Activated CD4-positive, alpha-beta memory T cell treated with anti-CD3 and anti-CD28 coated beads, Interleukin-2, amount 10 ng/mL, durations not matched to agents 7 days and 5 days (primary cell): Measurements from ENCODE around the gene FER. TPM values are rescaled to one million over a fixed set of nuclear protein-coding genes. Genes with fewer than 3 reads are reported as not detected.

ENCODE experiments used
- CTCF ChIA-PET: fragments of 350-600 bp; sonication (Branson Sonifier 250); formaldehyde crosslinking; loops from one replicate; lab custom pipeline; 2021; ENCODE audit warnings: antibody characterized with exemption, inconsistent platforms; lab: Charles Lee
- POLR2A ChIA-PET: fragments of 350-600 bp; sonication (Branson Sonifier 250); formaldehyde crosslinking; loops from one replicate; lab custom pipeline; 2021; ENCODE audit warnings: antibody characterized with exemption; lab: Charles Lee
- DNase-seq: peaks from one replicate; pipeline ENCODE4 v3.0.0-alpha.2; 2020
- H3K27ac Mint-ChIP-seq: one replicate; pipeline ENCODE4 v1.8.0; 2021; ENCODE audit warnings: mild to moderate bottlenecking, mixed read lengths
- H3K27me3 Mint-ChIP-seq: one replicate; pipeline ENCODE4 v1.8.0; 2021; ENCODE audit warnings: mixed read lengths
- H3K36me3 Mint-ChIP-seq: one replicate; pipeline ENCODE4 v1.8.0; 2021; ENCODE audit warnings: low read depth, mixed read lengths
- H3K4me1 Mint-ChIP-seq: one replicate; pipeline ENCODE4 v1.8.0; 2021; ENCODE audit warnings: mixed read lengths
- H3K4me3 Mint-ChIP-seq: one replicate; pipeline ENCODE4 v1.8.0; 2021; ENCODE audit warnings: mild to moderate bottlenecking, mixed read lengths
- H3K9me3 Mint-ChIP-seq: one replicate; pipeline ENCODE4 v1.8.0; 2021; ENCODE audit warnings: mixed read lengths
- total RNA-seq, 2 experiments: library from RNA; stranded (reverse); gene quantifications; one replicate each; pipeline ENCODE4 v1.2.3, GENCODE V29; 2021

The FER gene
- total RNA-seq, 2 experiments from 2014 or later: 6.0 to 7.8 TPM

DNA sequence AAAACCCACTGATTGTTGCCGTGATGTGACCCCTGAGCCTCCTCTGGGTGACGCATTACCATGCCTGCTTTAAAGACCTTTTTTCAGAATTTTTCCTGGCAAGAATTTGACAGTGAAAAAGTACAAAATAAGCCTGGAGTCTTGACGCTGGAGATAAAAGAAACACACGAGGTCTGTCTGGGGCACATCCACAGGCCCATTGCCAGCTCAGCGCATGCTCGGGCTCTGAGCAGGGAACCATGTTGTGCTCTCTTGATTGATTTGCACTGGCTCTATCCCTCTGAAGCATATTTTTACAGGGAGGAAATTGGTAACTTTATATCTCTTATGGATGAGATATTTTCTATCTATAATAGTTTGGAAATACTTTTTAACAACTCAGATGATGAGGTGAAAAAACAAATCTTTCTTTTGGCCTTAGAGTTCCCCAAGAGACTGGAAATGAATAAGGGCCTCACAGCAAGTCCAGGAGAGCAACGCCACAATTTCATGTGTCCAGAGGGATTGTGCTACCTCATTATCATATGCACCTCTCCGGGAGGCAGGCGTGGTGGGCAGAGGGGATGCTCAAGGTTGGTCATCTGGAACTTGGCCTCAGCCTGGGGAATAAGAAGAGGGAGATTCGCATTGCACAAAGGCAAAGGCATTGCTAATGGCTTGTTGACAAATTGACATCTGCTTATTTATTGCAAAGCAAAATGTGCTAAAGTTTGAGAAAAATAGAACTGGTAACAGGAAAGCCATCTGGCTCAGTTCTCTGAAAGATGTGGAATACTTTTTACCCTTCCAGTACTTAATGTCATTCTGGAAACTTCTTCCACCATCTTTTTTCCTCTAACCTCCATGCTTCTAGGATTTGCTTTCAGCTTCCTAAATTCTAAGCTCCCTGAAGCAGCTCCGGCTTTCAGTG, 478.3 kb downstream of the FER start:
- Mint-ChIP-seq H3K27ac (no peak overlapping the region), H3K9me3 (no peaks in the 10 kb centered on the region), H3K36me3 (no peaks in the 10 kb centered on the region), H3K4me1 (no peaks in the 10 kb centered on the region), H3K27me3 (no peaks in the 10 kb centered on the region), H3K4me3 (no peak overlapping the region)
- DNase-seq: no peak
- ChIA-PET POLR2A (no interaction called here), CTCF (no interaction called here)

- H3K9me3 Mint-ChIP-seq: peaks cover 4% of the 10 kb centered on the region
- H3K4me1 Mint-ChIP-seq: no peaks in the 10 kb centered on the region
- peaks cover 2% of the 10 kb centered on the region for H3K36me3 Mint-ChIP-seq
- DNase-seq: no peak
- H3K4me3 Mint-ChIP-seq: no peak overlapping the region
- CTCF ChIA-PET: no interaction called here
- POLR2A ChIA-PET: no interaction called here
- no peak overlapping the region for H3K27ac Mint-ChIP-seq
- peaks cover 3% of the 10 kb centered on the region for H3K27me3 Mint-ChIP-seq
Measured at GRCh38 chr5:109230369-109230768, 482.7 kb downstream of the FER start.

DNA sequence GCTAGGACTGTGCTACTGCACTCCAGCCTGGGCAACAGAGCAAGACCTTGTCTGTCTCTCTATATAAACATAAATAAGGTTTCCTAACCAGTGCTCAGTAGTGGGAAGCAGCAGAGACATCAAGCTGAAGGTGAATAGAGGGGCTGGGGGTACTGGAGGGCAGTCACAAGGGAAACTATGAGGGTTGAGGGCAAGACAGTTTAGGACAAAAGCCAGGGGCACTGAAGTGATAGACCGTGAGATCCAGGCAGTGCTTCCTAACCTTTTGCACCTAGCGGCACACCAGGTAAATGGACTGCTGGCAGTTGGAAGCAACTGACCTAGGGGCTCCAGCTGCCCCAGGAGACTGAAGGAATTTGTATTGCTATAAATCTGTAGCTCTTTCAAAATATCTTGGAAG, 483.6 kb downstream of the FER start:
- CTCF ChIA-PET: no interaction called here
- H3K4me3 Mint-ChIP-seq: no peak overlapping the region

DNA sequence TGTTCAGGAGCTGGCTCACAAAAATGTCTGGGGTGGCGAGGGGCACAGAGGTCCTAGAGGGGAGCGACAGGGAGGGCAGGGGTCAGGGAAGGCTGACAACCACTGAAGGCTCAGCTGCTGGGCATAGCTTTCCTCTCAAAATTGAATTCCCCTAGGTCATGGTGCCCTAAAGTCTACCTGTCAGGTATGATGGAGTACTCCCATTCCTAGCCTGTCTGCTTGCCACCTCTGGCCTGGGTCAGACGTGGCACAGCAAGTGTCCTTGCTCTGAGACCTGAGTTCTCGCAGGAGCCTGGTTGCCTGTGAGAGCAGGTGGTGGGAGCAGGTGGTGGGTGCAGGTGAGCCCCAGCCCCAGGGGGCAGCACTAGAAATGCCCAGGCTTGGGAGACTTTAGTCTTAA, 486.7 kb downstream of the FER start:
- Mint-ChIP-seq H3K4me3 (no peak overlapping the region), H3K4me1 (no peaks in the 10 kb centered on the region)
- POLR2A ChIA-PET: interaction anchor here (1.0 kb wide), 1 partner anchor 8 kb away, joined by 3 read pairs; no protein-coding TSS in a partner anchor

More for the DNA sequence above, 483.6 kb downstream of the FER start:
- H3K4me1 Mint-ChIP-seq: no peaks in the 10 kb centered on the region
- DNase-seq: no peak
- peaks cover 4% of the 10 kb centered on the region for H3K9me3 Mint-ChIP-seq
- POLR2A ChIA-PET: no interaction called here
- peaks cover 2% of the 10 kb centered on the region for H3K36me3 Mint-ChIP-seq
- H3K27me3 Mint-ChIP-seq: peaks cover 3% of the 10 kb centered on the region
- H3K27ac Mint-ChIP-seq: no peak overlapping the region

DNA sequence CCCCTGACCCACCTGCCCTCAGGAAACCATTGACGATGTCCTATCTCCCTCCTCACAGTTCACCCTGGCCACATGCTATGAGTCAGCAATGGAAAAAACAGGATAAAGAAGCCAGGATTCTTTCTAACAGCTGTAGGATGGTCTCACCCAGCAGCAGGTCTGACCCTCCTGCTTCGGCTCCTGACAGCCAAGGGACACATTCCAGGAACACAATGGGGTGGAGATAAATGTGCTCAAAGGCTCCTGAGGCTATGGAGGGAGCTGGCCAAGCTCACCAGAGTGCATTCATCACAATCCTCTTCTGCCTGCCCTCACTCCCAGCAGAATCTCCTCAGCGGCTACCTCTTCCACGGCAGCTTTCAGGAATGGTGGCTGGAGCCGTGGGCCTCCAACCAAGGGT, 491.8 kb downstream of the FER start:
- ChIA-PET POLR2A (no interaction called here), CTCF (no interaction called here)
- peaks cover 7% of the 10 kb centered on the region for H3K4me1 Mint-ChIP-seq
- peaks cover 3% of the 10 kb centered on the region for H3K27me3 Mint-ChIP-seq
- peaks cover 2% of the 10 kb centered on the region for H3K36me3 Mint-ChIP-seq
- no peak overlapping the region for H3K27ac Mint-ChIP-seq
- H3K9me3 Mint-ChIP-seq: peaks cover 4% of the 10 kb centered on the region
- DNase-seq: no peak
- no peak overlapping the region for H3K4me3 Mint-ChIP-seq

More for the DNA sequence above, 486.7 kb downstream of the FER start:
- Mint-ChIP-seq H3K27me3 (peaks cover 3% of the 10 kb centered on the region), H3K9me3 (peaks cover 4% of the 10 kb centered on the region), H3K27ac (no peak overlapping the region), H3K36me3 (peaks cover 2% of the 10 kb centered on the region)
- DNase-seq: no peak
- CTCF ChIA-PET: no interaction called here

DNA sequence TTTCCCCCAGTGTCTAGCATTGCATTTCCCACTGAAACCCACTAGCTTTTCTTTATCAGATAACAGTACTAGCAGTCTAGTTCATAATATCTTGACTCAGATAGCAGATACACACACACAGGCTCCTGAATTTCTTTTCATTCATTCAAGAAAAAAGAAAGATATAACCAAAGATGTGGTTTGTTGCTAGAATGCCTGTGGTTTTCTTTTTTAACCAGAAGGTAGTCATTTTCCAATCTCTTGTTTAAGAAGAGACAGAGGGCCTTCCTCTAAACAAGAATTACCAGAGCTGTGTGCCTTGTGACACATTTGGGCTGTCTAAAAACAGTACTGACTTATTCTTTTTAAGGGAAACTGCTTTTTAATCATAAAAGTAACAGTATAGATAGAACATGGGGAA, 494.8 kb downstream of the FER start:
- H3K27me3 Mint-ChIP-seq: peaks cover 1% of the 10 kb centered on the region
- no peak overlapping the region for H3K4me3 Mint-ChIP-seq
- DNase-seq: no peak
- CTCF ChIA-PET: no interaction called here
- H3K9me3 Mint-ChIP-seq: peaks cover 16% of the 10 kb centered on the region
- no peak overlapping the region for H3K27ac Mint-ChIP-seq
- no peaks in the 10 kb centered on the region for H3K36me3 Mint-ChIP-seq
- POLR2A ChIA-PET: interaction anchor here (1.0 kb wide), 1 partner anchor 9 kb away, joined by 3 read pairs; no protein-coding TSS in a partner anchor
- H3K4me1 Mint-ChIP-seq: peaks cover 7% of the 10 kb centered on the region

GRCh38 chr5:109246395-109246794, 498.7 kb downstream of the FER start:
- ChIA-PET POLR2A (no interaction called here), CTCF (no interaction called here)
- Mint-ChIP-seq H3K4me3 (no peak overlapping the region), H3K9me3 (peaks cover 18% of the 10 kb centered on the region), H3K27me3 (no peaks in the 10 kb centered on the region), H3K27ac (no peak overlapping the region), H3K4me1 (peaks cover 7% of the 10 kb centered on the region), H3K36me3 (no peaks in the 10 kb centered on the region)
- no peak for DNase-seq
